H9 (cell line): ENCODE results near the gene NYAP2. TPM values are rescaled to one million over a fixed set of nuclear protein-coding genes. Genes with fewer than 3 reads are reported as not detected.

ENCODE experiments used
- DNase-seq: peaks from one replicate; pipeline ENCODE4 v3.0.0-alpha.2; 2017
- H2AFZ ChIP-seq: one replicate; pipeline ENCODE4 v1.6.1; 2013; ENCODE audit warnings: mild to moderate bottlenecking, low read length, control low read depth, moderate library complexity
- H2AK5ac ChIP-seq: 2 replicates; pipeline ENCODE4 v1.6.1; 2013; ENCODE audit warnings: low read length, control low read depth, mixed read lengths; ENCODE audit not compliant: insufficient read length
- H2BK120ac ChIP-seq: one replicate; pipeline ENCODE4 v1.6.1; 2013; ENCODE audit warnings: low read depth, mild to moderate bottlenecking, low read length, control low read depth, inconsistent platforms; ENCODE audit not compliant: poor library complexity, severe bottlenecking
- H2BK12ac ChIP-seq: 2 replicates; pipeline ENCODE4 v1.6.1; 2013; ENCODE audit warnings: low read length, control low read depth, mixed read lengths, low read depth; ENCODE audit not compliant: insufficient read length
- H2BK15ac ChIP-seq: 2 replicates; pipeline ENCODE4 v1.6.1; 2013; ENCODE audit warnings: low read depth, low read length, control low read depth
- H2BK20ac ChIP-seq: one replicate; pipeline ENCODE4 v1.6.1; 2013; ENCODE audit warnings: low read depth, mild to moderate bottlenecking, low read length, control low read depth, inconsistent platforms; ENCODE audit not compliant: poor library complexity, severe bottlenecking
- H2BK5ac ChIP-seq: 2 replicates; pipeline ENCODE4 v1.6.1; 2013; ENCODE audit warnings: low read length, control low read depth, mixed read lengths; ENCODE audit not compliant: insufficient read length
- H3K14ac ChIP-seq: 2 replicates; pipeline ENCODE4 v1.6.1; 2013; ENCODE audit warnings: low read length, control low read depth; ENCODE audit not compliant: insufficient read depth
- H3K18ac ChIP-seq: 2 replicates; pipeline ENCODE4 v1.6.1; 2013; ENCODE audit warnings: low read depth, mild to moderate bottlenecking, mixed read lengths, low read length, control low read depth; ENCODE audit not compliant: insufficient read length
- H3K23ac ChIP-seq: 2 replicates; pipeline ENCODE4 v1.6.1; 2013; ENCODE audit warnings: low read length, control low read depth, mixed read lengths, low read depth; ENCODE audit not compliant: insufficient read length
- H3K23me2 ChIP-seq: 2 replicates; pipeline ENCODE4 v1.6.1; 2013; ENCODE audit warnings: low read depth, mild to moderate bottlenecking, mixed read lengths, low read length, control low read depth; ENCODE audit not compliant: insufficient read length, poor library complexity, severe bottlenecking
- H3K27ac ChIP-seq: 2 replicates; pipeline ENCODE4 v1.5.1; 2013; ENCODE audit warnings: low read length, control low read depth, mixed read lengths, low read depth; ENCODE audit not compliant: insufficient read length
- H3K27me3 ChIP-seq: 2 replicates; pipeline ENCODE4 v1.6.1; 2013; ENCODE audit warnings: low read length, control low read depth, inconsistent platforms; ENCODE audit not compliant: insufficient read depth
- H3K4ac ChIP-seq: 2 replicates; pipeline ENCODE4 v1.6.1; 2013; ENCODE audit warnings: low read depth, mild to moderate bottlenecking, control low read depth, inconsistent platforms, low read length, moderate library complexity
- H3K4me1 ChIP-seq: 2 replicates; pipeline ENCODE4 v1.6.1; 2013; ENCODE audit warnings: low read length, control low read depth, inconsistent platforms; ENCODE audit not compliant: insufficient read depth
- H3K4me2 ChIP-seq: 2 replicates; pipeline ENCODE4 v1.6.1; 2013; ENCODE audit warnings: low read length, control low read depth, mixed read lengths; ENCODE audit not compliant: insufficient read length, insufficient read depth
- H3K56ac ChIP-seq: 2 replicates; pipeline ENCODE4 v1.6.1; 2013; ENCODE audit warnings: low read depth, mild to moderate bottlenecking, mixed read lengths, low read length, control low read depth; ENCODE audit not compliant: insufficient read length
- H3K79me1 ChIP-seq: 2 replicates; pipeline ENCODE4 v1.6.1; 2013; ENCODE audit warnings: low read depth, mild to moderate bottlenecking, moderate library complexity, low read length, control low read depth, inconsistent platforms; ENCODE audit not compliant: insufficient read depth, poor library complexity, severe bottlenecking
- H3K79me2 ChIP-seq: 2 replicates; pipeline ENCODE4 v1.6.1; 2013; ENCODE audit warnings: low read length, control low read depth, inconsistent platforms; ENCODE audit not compliant: insufficient read depth
- H3K9ac ChIP-seq: 2 replicates; pipeline ENCODE4 v1.6.1; 2013; ENCODE audit warnings: low read length, control low read depth, mixed read lengths; ENCODE audit not compliant: insufficient read length; ENCODE audit errors: extremely low read depth
- H3K9me3 ChIP-seq: one replicate; pipeline ENCODE4 v1.6.1; 2013; ENCODE audit warnings: low read depth, low read length, inconsistent platforms; ENCODE audit not compliant: control insufficient read depth
- H3T11ph ChIP-seq: one replicate; pipeline ENCODE4 v1.6.1; 2013; ENCODE audit warnings: mild to moderate bottlenecking, low read length, control low read depth, inconsistent platforms
- H4K20me1 ChIP-seq: one replicate; pipeline ENCODE4 v1.6.1; 2013; ENCODE audit not compliant: control insufficient read depth, insufficient read length, insufficient read depth
- H4K5ac ChIP-seq: 2 replicates; pipeline ENCODE4 v1.6.1; 2013; ENCODE audit warnings: low read depth, mild to moderate bottlenecking, mixed read lengths, low read length, control low read depth; ENCODE audit not compliant: insufficient read length
- H4K8ac ChIP-seq: replicated peaks from 2 replicates; pipeline ENCODE4 v1.6.1; 2013; ENCODE audit warnings: low read length, control low read depth, mixed read lengths, low read depth; ENCODE audit not compliant: insufficient read length
- H4K91ac ChIP-seq: 2 replicates; pipeline ENCODE4 v1.6.1; 2013; ENCODE audit warnings: low read depth, mild to moderate bottlenecking, moderate library complexity, mixed read lengths, low read length, control low read depth; ENCODE audit not compliant: insufficient read length
- H3K27ac Mint-ChIP-seq, 3 experiments: 2 replicates in 2 of 3; 3 replicates in 1 of 3; pipeline ENCODE4 v1.8.0; 2020 to 2021; ENCODE audit warnings: mixed read lengths in 3 of 3, mild to moderate bottlenecking in 1 of 3, moderate library complexity in 1 of 3
- H3K27me3 Mint-ChIP-seq: 2 replicates; pipeline ENCODE4 v1.8.0; 2021; ENCODE audit warnings: low read depth, mild to moderate bottlenecking, moderate library complexity, mixed read lengths
- H3K36me3 Mint-ChIP-seq, 3 experiments: 2 replicates in 2 of 3; 3 replicates in 1 of 3; pipeline ENCODE4 v1.8.0; 2020 to 2021; ENCODE audit warnings: low read depth in 3 of 3, mixed read lengths in 3 of 3; ENCODE audit not compliant: insufficient read depth in 1 of 3
- H3K4me1 Mint-ChIP-seq, 2 experiments: 2 replicates each; pipeline ENCODE4 v1.8.0; 2020; ENCODE audit warnings: mixed read lengths in 2 of 2
- H3K4me3 Mint-ChIP-seq, 2 experiments: 2 replicates in 1 of 2; 3 replicates in 1 of 2; pipeline ENCODE4 v1.8.0; 2020 to 2021; ENCODE audit warnings: mild to moderate bottlenecking in 2 of 2, mixed read lengths in 2 of 2, moderate library complexity in 1 of 2
- H3K9me3 Mint-ChIP-seq, 2 experiments: 2 replicates in 1 of 2; 3 replicates in 1 of 2; pipeline ENCODE4 v1.8.0; 2020; ENCODE audit warnings: mild to moderate bottlenecking in 2 of 2, mixed read lengths in 2 of 2, moderate library complexity in 1 of 2
- CTCF ChIP-seq: fragments of 200-600 bp; sonication (generic); conservative IDR thresholded peaks from 3 replicates; pipeline ENCODE4 v1.8.0; 2021; ENCODE audit warnings: antibody characterized with exemption, mild to moderate bottlenecking
- total RNA-seq: library from RNA; stranded (reverse); gene quantifications from 2 replicates; pipeline ENCODE4 v1.2.1, GENCODE V29; 2021

The NYAP2 gene
- total RNA-seq, 1 experiment from 2014 or later, result not detected

GRCh38 chr2:225494100-225494459 lies 94.6 kb downstream of the NYAP2 start:
- H3K27me3 Mint-ChIP-seq, result no peaks in the 10 kb centered on the region; the same call in 1 of the 2 replicates
- Histone ChIP-seq H4K5ac (no peak overlapping the region), H2AK5ac (no peak overlapping the region), H3K18ac (no peak overlapping the region), H2AFZ (no peak overlapping the region), H3K79me2 (no peaks in the 10 kb centered on the region), H4K91ac (no peak overlapping the region), H3K14ac (no peak overlapping the region), H2BK20ac (no peak overlapping the region), H3K23me2 (no peaks in the 10 kb centered on the region), H4K8ac (no peak overlapping the region), H4K20me1 (no peaks in the 10 kb centered on the region), H2BK120ac (no peak overlapping the region), H3K4ac (no peak overlapping the region), H3K23ac (no peak overlapping the region), H2BK15ac (no peak overlapping the region), H3T11ph (no peak overlapping the region), H2BK5ac (no peak overlapping the region), H3K4me1 (peaks cover 4% of the 10 kb centered on the region; the same call in 1 of the 2 replicates), H3K27ac (no peak overlapping the region), H2BK12ac (no peak overlapping the region), H3K9me3 (no peaks in the 10 kb centered on the region), H3K4me2 (no peak overlapping the region), H3K27me3 (no peaks in the 10 kb centered on the region), H3K56ac (no peak overlapping the region), H3K9ac (no peak overlapping the region), H3K79me1 (no peaks in the 10 kb centered on the region)
- H3K9me3 Mint-ChIP-seq, result no peaks in the 10 kb centered on the region; a peak in 1 of 5 replicates
- H3K4me3 Mint-ChIP-seq, result no peak overlapping the region
- no peak for DNase-seq
- H3K27ac Mint-ChIP-seq, result no peak overlapping the region
- H3K36me3 Mint-ChIP-seq, result no peaks in the 10 kb centered on the region
- H3K4me1 Mint-ChIP-seq, result peaks cover 15 to 16% of the 10 kb centered on the region in 2 experiments
- no peak for TF ChIP-seq CTCF
